Loucy (cell line): ENCODE data around the gene DCAF10.
"Not testable (repeated sequence)": the region's sequence is repeated elsewhere in the genome, so short reads cannot be mapped to it uniquely, and the experiment has no call there.

Experiments used
- H2AFZ ChIP-seq: fragments of 200-600 bp; sonication (generic); 2 replicates; pipeline ENCODE4 v1.6.0; 2016; ENCODE audit warnings: antibody characterized with exemption, mild to moderate bottlenecking, low read length, moderate library complexity
- H3F3A ChIP-seq: fragments of 200-600 bp; 2 replicates; pipeline ENCODE4 v1.6.0; 2016; ENCODE audit warnings: antibody characterized with exemption, low read depth, mild to moderate bottlenecking
- H3K27me3 ChIP-seq: fragments of 200-600 bp; sonication (generic); 2 replicates; pipeline ENCODE4 v1.6.1; 2014; ENCODE audit warnings: low read length, mild to moderate bottlenecking; ENCODE audit not compliant: insufficient read depth, poor library complexity, severe bottlenecking
- H3K36me3 ChIP-seq: fragments of 200-600 bp; sonication (generic); 2 replicates; pipeline ENCODE4 v1.6.1; 2016; ENCODE audit warnings: low read length; ENCODE audit not compliant: insufficient read depth
- H3K4me1 ChIP-seq: fragments of 200-600 bp; sonication (generic); 2 replicates; pipeline ENCODE4 v1.5.1; 2014; ENCODE audit warnings: low read length, mild to moderate bottlenecking; ENCODE audit not compliant: insufficient read depth, poor library complexity, severe bottlenecking
- H3K4me2 ChIP-seq: fragments of 200-600 bp; sonication (generic); 2 replicates; pipeline ENCODE4 v1.6.0; 2014; ENCODE audit warnings: antibody characterized with exemption, low read length, low read depth, mild to moderate bottlenecking; ENCODE audit not compliant: poor library complexity, severe bottlenecking
- H3K4me3 ChIP-seq: fragments of 200-600 bp; sonication (generic); 2 replicates; pipeline ENCODE4 v1.5.1; 2014; ENCODE audit warnings: low read length, mild to moderate bottlenecking, mixed read lengths; ENCODE audit not compliant: poor library complexity, severe bottlenecking
- H3K79me2 ChIP-seq: fragments of 200-600 bp; sonication (generic); 2 replicates; pipeline ENCODE4 v1.6.1; 2014; ENCODE audit warnings: low read length; ENCODE audit not compliant: insufficient read depth
- H3K9ac ChIP-seq: fragments of 200-600 bp; sonication (generic); 2 replicates; pipeline ENCODE4 v1.6.0; 2014; ENCODE audit warnings: mild to moderate bottlenecking, low read depth, low read length, moderate library complexity; ENCODE audit not compliant: poor library complexity, severe bottlenecking
- H3K9me2 ChIP-seq: fragments of 200-600 bp; sonication (generic); replicated peaks from 2 replicates; pipeline ENCODE4 v1.6.1; 2016; ENCODE audit warnings: low read depth, low read length, mixed read lengths
- H3K9me3 ChIP-seq: fragments of 200-600 bp; sonication (generic); 2 replicates; pipeline ENCODE4 v1.6.1; 2014; ENCODE audit warnings: mild to moderate bottlenecking, antibody characterized with exemption, low read length, low read depth; ENCODE audit not compliant: insufficient read depth
- H4K20me1 ChIP-seq: fragments of 200-600 bp; sonication (generic); 2 replicates; pipeline ENCODE4 v1.6.0; 2014; ENCODE audit warnings: antibody characterized with exemption, low read length, mild to moderate bottlenecking; ENCODE audit not compliant: insufficient read depth, poor library complexity, severe bottlenecking
- EZH2phosphoT487 ChIP-seq: fragments of 200-600 bp; IDR thresholded peaks from 2 replicates; pipeline ENCODE4 v1.6.1; 2018; ENCODE audit warnings: antibody characterized with exemption, mild to moderate bottlenecking, moderate library complexity, borderline replicate concordance
- TF ChIP-seq, protein P1 (sequence below): fragments of 200-600 bp; sonication (generic); conservative IDR thresholded peaks from 2 replicates; pipeline ENCODE4 v1.5.1; 2014; ENCODE audit warnings: mild to moderate bottlenecking, antibody characterized with exemption, low read length

The DCAF10 gene

DNA sequence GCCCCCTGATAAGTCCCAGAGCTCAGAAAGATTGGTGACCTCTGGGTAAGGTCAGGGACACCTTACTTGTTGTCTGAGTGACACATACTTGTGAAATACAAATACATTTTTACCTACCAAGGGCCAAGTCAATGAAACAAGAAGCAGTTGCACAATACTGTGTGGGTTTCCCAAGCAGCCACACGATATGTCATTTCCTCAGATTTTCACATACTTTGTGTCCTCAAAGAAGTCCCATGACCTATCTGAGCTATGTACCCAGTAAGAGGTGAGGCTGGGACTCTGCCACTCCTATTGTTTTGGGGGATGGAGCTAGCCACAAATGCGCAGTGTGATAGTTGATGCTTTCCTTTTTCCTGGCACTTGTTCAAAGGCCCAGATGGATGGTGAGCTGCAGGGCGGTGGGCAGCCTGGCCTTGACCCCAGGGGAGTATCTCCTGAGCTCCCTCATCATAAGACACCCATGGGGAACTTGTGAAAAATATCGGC is 108.1 kb downstream of the DCAF10 start:
- Histone ChIP-seq H3K4me1 (no peaks in the 10 kb centered on the region), H3K36me3 (no peaks in the 10 kb centered on the region), H3K4me2 (no peak overlapping the region), H3K9me3 (no peaks in the 10 kb centered on the region), H2AFZ (no peak overlapping the region), H3K27me3 (no peaks in the 10 kb centered on the region), H4K20me1 (no peaks in the 10 kb centered on the region), H3K9ac (no peak overlapping the region), H3K9me2 (no peaks in the 10 kb centered on the region), H3F3A (no peaks in the 10 kb centered on the region), H3K4me3 (no peak overlapping the region), H3K79me2 (no peaks in the 10 kb centered on the region)
- TF ChIP-seq, protein P1, sequence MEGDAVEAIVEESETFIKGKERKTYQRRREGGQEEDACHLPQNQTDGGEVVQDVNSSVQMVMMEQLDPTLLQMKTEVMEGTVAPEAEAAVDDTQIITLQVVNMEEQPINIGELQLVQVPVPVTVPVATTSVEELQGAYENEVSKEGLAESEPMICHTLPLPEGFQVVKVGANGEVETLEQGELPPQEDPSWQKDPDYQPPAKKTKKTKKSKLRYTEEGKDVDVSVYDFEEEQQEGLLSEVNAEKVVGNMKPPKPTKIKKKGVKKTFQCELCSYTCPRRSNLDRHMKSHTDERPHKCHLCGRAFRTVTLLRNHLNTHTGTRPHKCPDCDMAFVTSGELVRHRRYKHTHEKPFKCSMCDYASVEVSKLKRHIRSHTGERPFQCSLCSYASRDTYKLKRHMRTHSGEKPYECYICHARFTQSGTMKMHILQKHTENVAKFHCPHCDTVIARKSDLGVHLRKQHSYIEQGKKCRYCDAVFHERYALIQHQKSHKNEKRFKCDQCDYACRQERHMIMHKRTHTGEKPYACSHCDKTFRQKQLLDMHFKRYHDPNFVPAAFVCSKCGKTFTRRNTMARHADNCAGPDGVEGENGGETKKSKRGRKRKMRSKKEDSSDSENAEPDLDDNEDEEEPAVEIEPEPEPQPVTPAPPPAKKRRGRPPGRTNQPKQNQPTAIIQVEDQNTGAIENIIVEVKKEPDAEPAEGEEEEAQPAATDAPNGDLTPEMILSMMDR = no peak

DNA sequence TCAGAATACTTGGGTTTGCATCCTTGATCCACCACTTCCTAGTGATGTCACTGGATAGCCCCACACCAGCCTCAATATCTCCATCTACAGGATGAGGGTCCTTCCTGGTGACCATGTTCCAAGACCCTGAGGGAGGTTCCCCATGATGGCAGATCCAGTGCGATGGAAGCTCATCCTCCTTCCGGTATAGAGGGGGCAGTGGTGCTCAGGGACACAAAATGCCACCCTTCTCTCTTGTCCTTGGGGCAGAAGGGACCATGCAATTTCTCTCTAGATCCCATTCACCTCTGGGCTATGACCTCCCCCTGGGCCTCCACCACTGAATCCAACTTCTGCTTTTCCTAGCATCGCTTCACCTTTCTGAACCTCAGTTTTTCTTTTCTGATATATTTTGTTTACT is 108.7 kb downstream of the DCAF10 start:
- no peaks in the 10 kb centered on the region for H4K20me1 ChIP-seq
- no peaks in the 10 kb centered on the region for H3K79me2 ChIP-seq
- no peaks in the 10 kb centered on the region for H3K27me3 ChIP-seq
- H3K9ac ChIP-seq = no peak overlapping the region
- no peak overlapping the region for H3K4me3 ChIP-seq
- TF ChIP-seq, protein P1 = no peak
- TF ChIP-seq EZH2phosphoT487 = no peak
- H3F3A ChIP-seq = no peaks in the 10 kb centered on the region
- no peaks in the 10 kb centered on the region for H3K9me2 ChIP-seq
- no peaks in the 10 kb centered on the region for H3K9me3 ChIP-seq
- H3K4me1 ChIP-seq = no peaks in the 10 kb centered on the region
- no peaks in the 10 kb centered on the region for H3K36me3 ChIP-seq
- H3K4me2 ChIP-seq = no peak overlapping the region
- no peak overlapping the region for H2AFZ ChIP-seq

DNA sequence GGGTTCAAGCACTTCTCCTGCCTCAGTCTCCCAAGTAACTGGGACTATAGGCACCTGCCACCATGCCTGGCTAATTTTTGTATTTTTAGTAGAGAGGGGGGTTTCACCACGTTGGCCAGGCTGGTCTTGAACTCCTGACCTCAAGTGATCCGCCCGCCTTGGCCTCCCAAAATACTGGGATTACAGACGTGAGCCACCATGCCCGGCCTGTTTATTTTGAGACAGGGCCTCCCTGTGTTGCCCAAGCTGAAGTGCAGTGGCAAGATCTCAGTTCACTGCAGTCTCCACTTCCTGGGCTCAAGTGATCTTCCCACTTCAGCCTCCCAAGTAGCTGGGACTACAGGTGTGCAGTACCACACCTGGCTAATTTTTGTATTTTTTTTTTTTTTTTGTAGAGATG is 109.2 kb downstream of the DCAF10 start:
- not testable (repeated sequence) for H2AFZ ChIP-seq, H4K20me1 ChIP-seq, H3K9me3 ChIP-seq, H3K9ac ChIP-seq, H3K27me3 ChIP-seq, H3K4me2 ChIP-seq, H3K4me3 ChIP-seq, H3K4me1 ChIP-seq, H3K9me2 ChIP-seq, H3F3A ChIP-seq, H3K36me3 ChIP-seq, H3K79me2 ChIP-seq

DNA sequence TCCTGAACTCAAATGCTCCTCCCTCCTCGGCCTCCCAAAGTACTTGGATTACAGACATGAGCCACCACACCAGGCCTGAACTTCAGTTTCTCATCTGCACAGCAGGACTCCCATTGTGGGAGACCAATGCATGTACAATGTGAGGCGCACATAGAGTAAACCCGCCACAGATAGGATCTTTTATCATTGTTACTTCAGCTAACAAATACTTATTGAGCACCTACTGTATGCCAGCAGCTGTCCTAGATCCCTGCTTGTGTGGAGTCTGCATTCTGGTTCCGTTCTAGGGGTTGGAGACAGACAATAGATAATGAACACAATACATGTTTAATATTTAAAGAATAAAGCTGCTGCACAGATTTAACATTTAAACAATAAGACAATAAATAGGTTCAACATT is 109.7 kb downstream of the DCAF10 start:
- Histone ChIP-seq H2AFZ (no peak overlapping the region), H3K27me3 (no peaks in the 10 kb centered on the region), H3K9ac (no peak overlapping the region), H3K36me3 (no peaks in the 10 kb centered on the region), H4K20me1 (no peaks in the 10 kb centered on the region), H3F3A (no peaks in the 10 kb centered on the region), H3K9me2 (no peaks in the 10 kb centered on the region), H3K79me2 (no peaks in the 10 kb centered on the region), H3K4me2 (no peak overlapping the region), H3K9me3 (no peaks in the 10 kb centered on the region), H3K4me3 (no peak overlapping the region), H3K4me1 (no peaks in the 10 kb centered on the region)
- TF ChIP-seq, protein P1 = no peak
- no peak for TF ChIP-seq EZH2phosphoT487
